Measurements from ENCODE around the gene ATG14. TPM values are rescaled to one million over a fixed set of nuclear protein-coding genes. Genes with fewer than 3 reads are reported as not detected.

Gene ATG14
- total RNA-seq, 1 donor from 2014 or later, result 12.1 TPM

DNA sequence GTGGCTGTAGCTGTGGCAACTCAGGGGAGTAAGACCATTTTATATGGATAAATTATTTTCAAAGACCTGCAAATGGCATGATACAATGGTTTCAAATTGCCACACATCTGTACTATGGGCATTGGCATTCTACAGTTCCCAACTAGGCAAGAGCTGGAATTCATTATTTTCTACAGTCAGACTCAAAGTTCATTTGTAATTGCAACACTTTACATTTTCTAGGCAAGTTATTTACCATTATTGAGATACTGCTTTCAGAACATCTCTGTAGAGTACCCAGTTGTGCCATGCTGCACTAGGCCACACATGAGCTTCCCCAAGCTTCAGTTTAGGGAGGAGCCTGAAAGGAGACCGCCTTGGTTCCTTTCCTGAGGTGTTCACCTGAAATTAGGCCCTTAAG, 8.0 kb upstream of the ATG14 start:
- DNase-seq (ENCODE audit: low read depth), result no peak
- no peaks in the 10 kb centered on the region for H3K27me3 ChIP-seq (ENCODE audit: control insufficient read depth, insufficient read depth, low read length)
- H3K4me3 ChIP-seq (ENCODE audit: low read depth, low read length), result no peak overlapping the region
- H3K36me3 ChIP-seq (ENCODE audit: control insufficient read depth, insufficient read depth, low read length), result no peaks in the 10 kb centered on the region
- TF ChIP-seq, protein P1, sequence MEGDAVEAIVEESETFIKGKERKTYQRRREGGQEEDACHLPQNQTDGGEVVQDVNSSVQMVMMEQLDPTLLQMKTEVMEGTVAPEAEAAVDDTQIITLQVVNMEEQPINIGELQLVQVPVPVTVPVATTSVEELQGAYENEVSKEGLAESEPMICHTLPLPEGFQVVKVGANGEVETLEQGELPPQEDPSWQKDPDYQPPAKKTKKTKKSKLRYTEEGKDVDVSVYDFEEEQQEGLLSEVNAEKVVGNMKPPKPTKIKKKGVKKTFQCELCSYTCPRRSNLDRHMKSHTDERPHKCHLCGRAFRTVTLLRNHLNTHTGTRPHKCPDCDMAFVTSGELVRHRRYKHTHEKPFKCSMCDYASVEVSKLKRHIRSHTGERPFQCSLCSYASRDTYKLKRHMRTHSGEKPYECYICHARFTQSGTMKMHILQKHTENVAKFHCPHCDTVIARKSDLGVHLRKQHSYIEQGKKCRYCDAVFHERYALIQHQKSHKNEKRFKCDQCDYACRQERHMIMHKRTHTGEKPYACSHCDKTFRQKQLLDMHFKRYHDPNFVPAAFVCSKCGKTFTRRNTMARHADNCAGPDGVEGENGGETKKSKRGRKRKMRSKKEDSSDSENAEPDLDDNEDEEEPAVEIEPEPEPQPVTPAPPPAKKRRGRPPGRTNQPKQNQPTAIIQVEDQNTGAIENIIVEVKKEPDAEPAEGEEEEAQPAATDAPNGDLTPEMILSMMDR (IDR thresholded peaks at IDR 0.05; ENCODE audit: insufficient read depth, low read length, poor library complexity, severe bottlenecking), result no peak

DNA sequence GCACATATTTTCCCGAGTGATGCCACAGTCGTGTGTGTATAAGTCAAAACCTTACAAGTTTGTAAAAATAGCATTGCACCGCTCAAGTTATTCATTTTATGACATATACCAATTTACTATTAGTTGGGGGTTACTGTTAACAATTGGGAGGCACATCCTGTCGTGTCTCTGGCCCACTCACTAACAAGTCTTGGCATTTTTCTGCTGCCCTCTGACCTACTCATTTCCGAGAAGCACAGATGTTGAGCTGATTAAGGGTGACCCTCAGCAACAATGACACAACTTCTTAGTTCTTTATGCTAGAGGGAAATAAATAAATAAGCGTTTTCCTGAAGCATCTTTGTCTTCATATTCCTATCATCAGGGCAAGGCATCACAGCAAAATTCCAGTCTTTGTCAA, 6.8 kb upstream of the ATG14 start:
- DNase-seq (ENCODE audit: low read depth), result no peak
- Histone ChIP-seq H3K36me3 (ENCODE audit: control insufficient read depth, insufficient read depth, low read length) (no peaks in the 10 kb centered on the region), H3K4me3 (ENCODE audit: low read depth, low read length) (no peak overlapping the region), H3K27me3 (ENCODE audit: control insufficient read depth, insufficient read depth, low read length) (no peaks in the 10 kb centered on the region)
- TF ChIP-seq, protein P1 (IDR thresholded peaks at IDR 0.05; ENCODE audit: insufficient read depth, low read length, poor library complexity, severe bottlenecking), result no peak

DNA sequence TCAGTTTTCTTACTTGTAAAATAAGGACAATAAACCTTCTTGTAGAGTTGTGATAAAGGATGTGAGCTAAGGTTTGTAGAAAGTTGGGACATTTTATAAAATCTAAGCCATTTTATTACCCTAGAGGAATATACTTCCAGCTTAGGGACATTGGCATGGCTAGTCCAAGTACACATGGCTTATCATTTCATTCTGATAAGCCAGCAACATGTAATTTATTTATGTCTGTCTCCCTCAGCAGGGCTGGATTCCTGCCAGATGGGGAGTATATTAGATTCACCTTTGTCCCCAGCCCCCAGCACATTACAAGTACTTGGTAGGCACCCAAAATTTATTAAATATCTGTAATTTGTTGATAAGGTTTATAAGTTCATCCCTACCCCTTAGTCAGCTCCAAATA, 6.3 kb upstream of the ATG14 start:
- no peaks in the 10 kb centered on the region for H3K36me3 ChIP-seq (ENCODE audit: control insufficient read depth, insufficient read depth, low read length)
- TF ChIP-seq, protein P1 (IDR thresholded peaks at IDR 0.05; ENCODE audit: insufficient read depth, low read length, poor library complexity, severe bottlenecking), result no peak
- no peaks in the 10 kb centered on the region for H3K27me3 ChIP-seq (ENCODE audit: control insufficient read depth, insufficient read depth, low read length)
- DNase-seq (ENCODE audit: low read depth), result no peak
- no peak overlapping the region for H3K4me3 ChIP-seq (ENCODE audit: low read depth, low read length)

DNA sequence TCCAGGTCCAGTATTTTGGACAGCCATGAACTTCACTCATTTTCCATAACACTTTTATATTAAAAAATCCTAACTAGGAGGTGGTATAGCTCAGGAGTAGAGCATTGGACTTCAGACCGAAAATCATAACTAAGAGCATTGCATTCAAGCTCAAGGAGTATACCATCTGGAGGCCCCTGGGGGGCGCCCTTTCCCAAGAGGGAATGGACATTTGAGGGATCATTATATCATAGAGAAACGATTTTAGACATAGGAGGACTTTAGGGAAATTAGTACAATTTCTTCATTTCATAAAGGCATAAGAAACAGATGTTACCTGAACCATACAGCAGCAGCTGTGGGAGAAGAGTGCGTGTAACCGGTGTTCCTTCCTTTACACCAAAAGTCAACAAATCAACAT, 5.2 kb upstream of the ATG14 start:
- no peaks in the 10 kb centered on the region for H3K36me3 ChIP-seq (ENCODE audit: control insufficient read depth, insufficient read depth, low read length)
- no peak for DNase-seq (ENCODE audit: low read depth)
- H3K27me3 ChIP-seq (ENCODE audit: control insufficient read depth, insufficient read depth, low read length), result no peaks in the 10 kb centered on the region
- TF ChIP-seq, protein P1 (IDR thresholded peaks at IDR 0.05; ENCODE audit: insufficient read depth, low read length, poor library complexity, severe bottlenecking), result peak; percentile 48
- H3K4me3 ChIP-seq (ENCODE audit: low read depth, low read length), result no peak overlapping the region

DNA sequence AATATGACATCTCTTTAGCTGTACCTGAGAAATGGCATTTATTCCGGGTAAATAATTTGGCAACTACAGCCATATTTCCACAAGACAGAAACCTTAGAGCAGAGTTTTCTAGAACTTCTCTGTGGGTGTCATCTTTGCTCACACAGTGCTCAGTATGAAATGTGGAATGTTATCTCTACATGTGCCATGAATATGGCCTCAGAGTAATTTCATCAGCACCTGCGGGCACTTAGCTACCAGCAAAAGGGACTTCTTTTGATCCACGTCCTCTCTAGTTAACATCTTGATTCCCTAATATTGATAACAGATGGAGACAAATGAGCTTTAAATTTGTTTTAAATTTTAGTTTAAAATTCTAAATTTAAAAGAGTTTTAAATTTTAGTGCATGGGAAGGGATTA, 2.9 kb upstream of the ATG14 start:
- TF ChIP-seq, protein P1 (IDR thresholded peaks at IDR 0.05; ENCODE audit: insufficient read depth, low read length, poor library complexity, severe bottlenecking), result no peak
- Histone ChIP-seq H3K36me3 (ENCODE audit: control insufficient read depth, insufficient read depth, low read length) (no peaks in the 10 kb centered on the region), H3K27me3 (ENCODE audit: control insufficient read depth, insufficient read depth, low read length) (no peaks in the 10 kb centered on the region), H3K4me3 (ENCODE audit: low read depth, low read length) (no peak overlapping the region)
- no peak for DNase-seq (ENCODE audit: low read depth)

DNA sequence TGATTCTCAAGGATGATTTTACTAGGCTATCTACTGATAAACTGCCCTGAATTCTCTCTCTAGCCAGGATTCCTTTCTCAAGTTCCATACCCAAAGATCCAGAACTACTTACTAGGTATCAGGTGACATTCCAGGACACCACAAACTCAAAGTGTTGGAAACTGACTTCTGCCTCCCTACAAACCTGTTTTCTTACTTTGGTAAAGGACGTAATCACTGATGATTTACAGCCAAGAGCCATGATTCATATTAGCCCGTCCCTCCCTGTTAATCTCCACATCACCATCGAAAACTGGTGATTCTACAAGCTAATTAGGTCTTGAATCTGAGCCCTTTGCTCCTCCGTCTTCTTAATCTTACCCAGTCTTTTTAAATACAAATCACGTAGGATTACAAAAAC, 1.0 kb upstream of the ATG14 start:
- no peak overlapping the region for H3K4me3 ChIP-seq (ENCODE audit: low read depth, low read length)
- TF ChIP-seq, protein P1 (IDR thresholded peaks at IDR 0.05; ENCODE audit: insufficient read depth, low read length, poor library complexity, severe bottlenecking), result no peak
- no peak for DNase-seq (ENCODE audit: low read depth)
- no peaks in the 10 kb centered on the region for H3K27me3 ChIP-seq (ENCODE audit: control insufficient read depth, insufficient read depth, low read length)
- no peaks in the 10 kb centered on the region for H3K36me3 ChIP-seq (ENCODE audit: control insufficient read depth, insufficient read depth, low read length)
